NOMO-1 treated with dmso at 0.1 percent for 144 hours (cell line): ENCODE results near the gene CYB561.
A peak's percentile ranks its signal among the peaks of the same experiment; 100 is the strongest.

ENCODE experiments used
- DNase-seq: peaks from one replicate; lab custom pipeline; 2025; ENCODE audit not compliant: unreplicated experiment; lab: John Stamatoyannopoulos, UW

Gene CYB561

DNA sequence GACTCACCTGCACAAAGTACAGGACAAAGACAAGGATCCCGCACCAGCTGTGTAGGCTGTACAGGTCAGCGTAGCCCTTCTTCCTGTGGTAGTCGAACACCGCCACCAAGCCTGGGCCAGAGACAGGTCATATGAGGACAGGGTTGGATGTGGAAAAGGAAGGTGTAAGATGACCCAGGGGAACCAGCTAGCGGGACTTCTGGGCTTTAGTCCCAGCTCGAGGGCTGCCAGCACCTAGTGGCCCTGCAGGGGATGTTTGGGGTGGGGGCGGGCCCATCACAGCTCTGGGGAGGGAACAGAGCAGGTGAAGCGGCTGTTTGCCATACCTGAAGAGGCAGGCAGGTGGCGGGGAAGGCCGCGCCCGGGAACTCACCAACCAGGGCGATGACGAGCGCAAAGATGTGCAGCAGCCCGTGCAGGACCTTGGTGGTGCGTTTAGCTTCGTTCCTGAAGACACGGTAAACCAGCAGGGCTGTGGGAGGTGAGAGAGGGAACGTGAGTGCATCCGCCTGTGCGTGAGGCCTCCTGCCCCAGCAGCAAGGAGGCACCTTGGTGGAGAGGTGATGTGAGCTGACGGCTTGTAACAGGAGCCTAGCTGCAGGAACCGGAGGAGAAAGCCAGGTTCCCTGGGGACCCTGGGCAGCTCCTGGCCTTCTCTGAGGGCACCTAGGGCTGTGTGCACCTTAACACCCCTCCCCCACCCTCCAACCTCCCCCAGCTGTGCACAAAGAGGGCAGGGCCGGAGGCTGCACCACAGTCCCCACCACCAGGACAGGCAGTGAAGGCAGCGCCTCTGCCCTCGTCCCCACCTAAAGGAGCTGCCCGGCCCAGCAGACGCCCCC, 10.2 kb downstream of the CYB561 start:
- DNase-seq, result no peak

DNA sequence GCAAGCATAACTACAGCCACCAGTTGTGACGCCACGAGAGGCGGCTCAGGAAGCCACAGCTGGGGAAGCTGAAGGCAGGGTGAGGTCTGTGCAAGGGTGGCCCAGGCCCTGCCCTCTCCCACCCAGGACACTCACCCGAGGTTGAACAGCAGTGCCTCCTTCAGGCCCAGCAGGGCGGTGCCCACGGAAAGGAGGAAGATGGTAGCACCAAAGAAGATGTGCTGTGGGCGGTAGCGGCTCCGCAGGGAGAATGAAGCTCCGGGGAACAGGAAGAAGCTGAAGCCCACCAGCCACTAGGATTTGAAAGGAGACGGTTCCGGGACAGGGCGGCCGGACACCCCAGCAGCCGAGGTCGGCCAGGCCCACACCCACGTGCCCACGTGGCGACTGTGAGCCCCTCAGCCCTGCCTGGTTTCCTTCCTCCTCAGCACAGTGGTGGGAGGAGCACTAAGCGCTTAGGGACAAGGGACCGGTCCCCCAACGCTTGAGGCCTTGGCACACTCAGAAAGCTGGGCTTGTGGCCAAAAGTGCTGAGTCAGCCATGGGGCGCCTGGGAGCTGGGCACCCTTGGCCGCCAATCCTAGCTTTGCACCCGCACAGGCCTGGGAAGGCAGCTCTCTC, 11.0 kb downstream of the CYB561 start:
- no peak for DNase-seq

DNA sequence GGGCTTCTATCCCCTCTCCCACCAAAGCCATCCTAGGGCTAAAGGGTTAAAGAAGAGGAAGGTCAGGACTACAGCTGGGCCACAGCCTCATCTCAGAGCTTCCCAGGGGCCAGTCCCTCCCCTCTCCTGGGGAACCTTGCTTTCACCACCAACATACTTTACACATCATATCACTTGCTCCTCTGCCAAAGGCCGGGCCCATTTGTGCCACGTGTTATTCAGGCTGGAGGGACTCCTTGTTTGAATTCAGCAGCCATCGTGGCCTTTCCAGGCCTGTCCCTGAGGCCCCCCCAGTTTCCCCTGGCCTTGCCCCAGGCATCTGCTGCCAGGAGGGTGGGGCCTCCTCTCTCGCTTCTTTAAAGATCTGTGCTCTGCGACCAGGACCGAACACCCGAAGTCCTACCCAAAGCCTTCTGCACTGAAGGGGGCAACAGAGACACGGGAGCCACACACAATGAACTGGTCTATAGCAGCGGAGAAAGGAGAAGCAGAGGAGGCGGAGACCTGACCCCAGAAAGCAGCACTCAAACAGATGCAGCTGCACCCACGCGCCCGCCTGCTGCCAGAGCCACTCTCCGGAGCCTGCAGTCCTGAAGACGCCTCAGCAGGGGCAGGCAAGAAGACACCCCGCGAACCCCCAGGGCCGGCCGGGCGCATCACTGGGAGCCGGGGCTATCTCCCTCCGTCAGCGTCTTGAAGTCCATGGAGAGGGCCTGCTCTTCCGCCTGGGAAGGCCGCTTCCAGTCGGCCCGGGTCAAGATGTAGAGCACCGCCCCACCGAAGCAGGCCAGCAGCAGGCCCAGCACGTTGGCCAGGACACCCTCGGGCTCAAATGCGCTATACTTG, 12.1 kb downstream of the CYB561 start:
- no peak for DNase-seq

GRCh38 chr17:63431939-63432804, 13.9 kb downstream of the CYB561 start:
- DNase-seq, result no peak

- no peak for DNase-seq
Measured at GRCh38 chr17:63431618-63431938, 14.5 kb downstream of the CYB561 start.

DNA sequence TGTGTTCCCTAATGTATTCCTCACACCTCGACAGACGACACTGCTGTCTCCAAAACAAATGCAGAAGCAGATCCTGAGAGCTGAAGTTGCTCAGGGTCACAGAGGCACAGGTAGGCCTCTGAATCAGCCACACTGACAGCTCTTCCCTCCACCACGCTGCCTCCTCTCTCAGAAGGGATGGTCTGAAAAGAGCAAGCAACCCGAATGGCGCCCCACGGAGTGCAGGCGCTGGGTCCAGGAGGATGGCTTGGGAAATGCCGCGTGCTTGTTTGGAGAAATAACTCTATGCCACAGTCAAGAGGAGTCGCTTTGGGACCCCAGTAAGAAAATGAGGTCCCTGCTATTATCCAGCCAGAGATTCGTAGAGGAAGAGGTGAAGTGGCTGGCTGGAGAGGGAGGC, 15.9 kb downstream of the CYB561 start:
- DNase-seq, result no peak

DNA sequence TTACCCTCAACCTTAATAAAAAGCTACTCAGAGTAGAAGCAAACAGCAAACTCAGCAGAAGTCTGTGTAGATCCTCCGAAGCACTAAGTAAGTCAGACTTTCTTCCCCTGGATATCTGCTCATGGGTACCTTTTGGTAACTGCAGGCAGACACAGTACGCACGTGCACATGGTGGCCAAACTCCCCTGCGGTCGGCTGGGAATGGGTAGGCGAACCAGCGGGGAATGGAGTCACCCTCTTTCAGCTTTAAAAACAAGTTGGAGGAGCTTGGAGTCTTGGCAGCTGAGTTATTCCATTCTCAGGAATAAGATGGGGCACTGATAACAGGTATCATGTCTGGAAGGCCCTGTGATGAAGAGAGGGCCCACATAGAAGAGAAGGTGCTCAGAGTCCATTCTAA, 16.3 kb downstream of the CYB561 start:
- DNase-seq, result no peak

DNA sequence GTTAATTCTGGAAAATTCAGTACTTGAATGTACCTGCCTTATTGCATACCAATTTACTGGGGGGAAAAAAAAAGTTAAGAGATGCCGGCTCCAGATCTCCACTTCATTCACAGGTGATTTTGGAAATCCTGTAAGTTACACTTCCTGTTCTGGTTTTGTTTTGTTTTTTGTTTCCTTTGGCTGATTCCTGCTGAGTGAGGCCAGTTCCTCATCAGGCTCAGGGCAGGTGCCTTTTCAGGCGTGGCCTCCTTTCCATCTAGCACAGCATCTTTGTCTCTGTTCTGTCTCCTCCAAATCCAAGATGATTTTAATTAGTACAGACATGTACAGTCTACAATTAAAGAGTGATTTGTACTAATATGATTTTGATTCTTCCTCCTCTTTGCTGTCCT, 19.2 kb downstream of the CYB561 start:
- DNase-seq, result no peak

DNA sequence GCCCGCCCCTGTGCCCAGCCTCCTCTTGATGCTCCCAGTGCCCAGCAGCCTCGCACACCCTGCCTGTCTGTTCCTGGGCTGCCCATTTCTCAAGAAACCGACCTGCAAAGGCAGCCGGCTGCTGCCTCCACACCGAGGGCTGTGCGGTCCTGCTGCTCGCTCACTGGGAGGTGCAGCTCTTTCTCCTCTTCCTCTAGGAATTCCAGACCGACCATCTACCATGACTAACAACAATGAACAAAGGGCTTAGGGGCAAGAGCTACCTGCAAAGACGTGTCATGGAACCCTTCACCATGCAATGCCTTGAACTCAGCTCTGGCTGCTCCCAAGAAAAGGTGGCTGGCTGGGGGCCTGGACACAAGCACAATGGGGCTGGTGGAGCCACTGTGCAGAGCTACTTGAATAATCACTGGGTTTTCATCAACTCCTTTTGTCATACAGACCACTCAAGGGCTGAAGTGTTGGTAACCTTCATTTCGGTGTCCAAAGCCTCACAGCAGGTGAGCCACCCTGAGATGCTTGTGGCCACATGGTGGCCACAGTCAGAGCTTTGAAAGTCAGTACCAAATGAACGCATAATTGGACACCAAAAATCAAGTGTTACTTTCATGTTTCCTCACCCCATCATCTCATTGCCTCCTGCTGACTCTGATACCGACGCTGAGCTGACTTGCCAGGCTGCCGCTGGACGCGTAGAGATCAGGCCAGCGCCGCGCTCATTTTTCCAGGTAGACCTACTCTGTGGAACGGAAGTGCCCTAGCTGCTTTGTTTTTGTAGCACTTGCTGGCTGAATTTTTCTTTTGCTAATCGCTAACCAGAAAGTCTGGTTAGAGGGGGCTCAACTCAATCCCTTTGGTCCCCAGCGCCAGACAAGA, 19.8 kb downstream of the CYB561 start:
- no peak for DNase-seq

DNA sequence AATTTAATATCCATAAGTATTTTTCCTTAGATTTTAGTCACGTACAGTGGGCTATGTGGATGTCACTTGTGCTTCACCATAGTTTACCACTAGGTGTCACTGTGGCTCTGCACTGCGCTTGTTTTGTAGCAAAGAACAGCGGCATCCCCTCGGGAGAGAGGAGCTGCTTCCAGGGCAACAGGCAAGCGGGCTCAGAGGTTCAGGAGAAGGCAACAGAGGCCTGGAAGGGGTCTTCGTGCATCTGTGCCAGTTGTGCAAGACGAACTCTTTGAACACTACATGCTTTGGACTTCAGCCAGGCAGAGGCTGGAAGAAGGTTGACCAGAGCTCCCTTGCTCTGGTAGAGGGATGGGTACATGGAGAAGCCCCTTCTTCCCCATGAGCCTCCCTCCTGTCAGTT, 20.6 kb downstream of the CYB561 start:
- DNase-seq, result peak; percentile 20

- DNase-seq, result no peak
Measured at GRCh38 chr17:63423963-63424362, 22.1 kb downstream of the CYB561 start.

DNA sequence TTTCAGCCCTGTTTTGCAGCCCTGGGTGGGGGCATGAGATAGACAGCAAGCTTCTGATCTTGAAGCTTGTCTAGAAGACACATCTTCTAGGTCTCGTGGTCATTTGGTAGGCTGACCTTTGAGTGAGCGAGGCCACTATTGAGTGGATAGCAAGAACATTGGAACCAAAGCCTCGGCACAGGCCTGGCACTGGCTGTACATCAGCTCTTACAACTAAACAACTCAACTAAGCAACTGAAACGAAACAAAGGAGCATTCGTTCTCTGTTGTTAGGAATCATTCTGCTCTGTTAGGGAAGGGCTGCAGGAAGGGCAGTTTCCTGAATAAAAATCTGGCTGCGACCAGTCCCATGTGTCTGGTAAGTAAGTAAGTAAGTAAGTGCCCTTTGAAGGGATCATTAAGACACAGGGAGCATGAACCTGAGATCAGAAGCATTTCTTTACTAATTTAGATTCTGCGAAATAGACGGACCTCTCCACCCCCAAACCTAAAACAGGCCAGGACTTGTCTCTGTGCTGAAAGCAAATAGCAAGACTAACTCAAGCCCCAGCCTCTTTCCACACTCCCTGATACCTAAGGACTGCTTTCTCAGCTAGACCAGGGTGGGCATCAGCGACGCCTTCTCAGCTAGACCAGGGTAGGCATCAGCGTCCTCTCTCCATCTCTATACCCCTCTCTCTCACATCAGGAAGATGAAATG, 22.7 kb downstream of the CYB561 start:
- DNase-seq, result no peak

DNA sequence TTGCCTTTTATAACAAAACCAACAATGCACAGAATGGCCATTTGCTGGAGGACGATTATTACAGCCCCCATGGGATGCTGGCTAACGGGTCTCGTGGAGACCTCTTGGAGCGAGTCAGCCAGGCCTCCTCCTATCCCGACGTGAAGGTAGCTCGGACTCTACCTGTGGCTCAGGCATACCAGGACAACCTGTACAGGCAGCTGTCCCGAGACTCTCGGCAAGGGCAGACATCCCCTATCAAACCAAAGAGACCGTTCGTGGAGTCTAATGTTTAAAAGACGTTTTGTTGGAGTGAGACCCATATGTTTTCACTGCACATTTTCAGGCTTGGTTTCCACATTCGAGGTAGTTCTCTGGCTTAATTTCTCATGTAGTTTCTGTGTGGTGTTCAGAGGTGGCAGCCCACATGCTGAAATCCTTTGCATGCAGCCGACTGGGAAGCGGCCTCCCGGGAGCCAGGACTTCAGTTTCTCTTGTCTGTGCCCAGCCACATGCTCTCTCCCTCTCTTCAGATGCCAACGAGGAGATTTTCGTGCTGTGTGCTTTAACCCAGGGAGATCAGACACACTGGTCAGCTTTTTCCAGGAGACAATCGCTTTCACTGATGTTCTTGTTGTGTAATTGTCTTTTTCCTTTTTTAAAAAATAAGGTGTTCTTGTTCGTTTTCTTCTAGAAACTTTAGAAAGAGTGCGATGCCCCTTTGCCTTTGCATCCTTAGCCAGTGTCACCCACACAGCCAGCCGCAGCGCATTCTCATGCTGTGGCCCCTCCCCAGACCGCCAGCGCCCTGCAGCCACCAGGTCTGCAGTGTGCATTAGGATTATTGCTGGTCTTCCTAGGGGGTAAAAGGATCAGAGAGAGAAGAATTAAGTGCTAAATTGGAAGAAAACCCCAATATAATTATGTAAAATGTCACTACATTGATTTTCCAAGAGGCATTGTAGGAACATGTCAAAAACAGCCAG, 24.1 kb downstream of the CYB561 start:
- DNase-seq, result no peak

DNA sequence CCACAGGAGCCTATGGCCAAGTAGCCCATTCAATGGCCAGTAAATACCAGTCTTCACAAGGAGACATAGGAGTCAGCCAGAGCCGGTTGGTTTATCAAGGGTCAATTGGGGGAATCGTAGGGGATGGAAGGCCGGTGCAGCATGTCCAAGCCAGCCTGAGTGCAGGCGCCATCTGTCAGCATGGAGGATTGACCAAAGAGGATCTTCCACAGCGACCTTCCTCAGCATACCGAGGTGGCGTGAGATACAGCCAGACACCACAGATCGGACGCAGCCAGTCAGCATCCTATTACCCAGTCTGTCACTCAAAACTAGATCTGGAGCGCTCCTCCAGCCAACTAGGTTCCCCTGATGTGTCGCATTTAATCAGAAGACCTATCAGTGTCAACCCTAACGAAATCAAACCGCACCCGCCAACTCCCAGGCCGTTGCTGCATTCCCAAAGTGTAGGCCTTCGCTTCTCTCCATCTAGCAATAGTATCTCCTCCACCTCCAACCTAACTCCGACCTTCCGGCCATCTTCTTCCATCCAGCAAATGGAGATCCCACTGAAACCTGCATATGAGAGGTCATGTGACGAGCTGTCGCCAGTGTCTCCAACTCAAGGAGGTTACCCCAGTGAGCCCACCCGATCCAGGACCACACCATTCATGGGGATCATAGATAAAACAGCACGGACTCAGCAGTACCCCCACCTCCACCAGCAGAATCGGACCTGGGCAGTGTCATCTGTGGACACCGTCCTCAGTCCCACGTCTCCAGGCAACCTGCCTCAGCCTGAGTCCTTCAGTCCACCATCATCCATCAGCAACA, 25.0 kb downstream of the CYB561 start:
- no peak for DNase-seq

- DNase-seq, result no peak
Measured at GRCh38 chr17:63419949-63420867, 25.9 kb downstream of the CYB561 start.

GRCh38 chr17:63419398-63419797, 26.7 kb downstream of the CYB561 start:
- no peak for DNase-seq
